CD4-positive, alpha-beta T cell treated with Interferon gamma for 1 hour (primary cell): Measurements from ENCODE around the gene DSG3.

Experiments used
- DNase-seq: peaks from one replicate; pipeline ENCODE4 v3.0.0-alpha.2; 2020

Gene DSG3

GRCh38 chr18:31430554-31430953 lies 17.0 kb upstream of the DSG3 start:
- DNase-seq, result no peak

GRCh38 chr18:31432316-31432715 lies 15.2 kb upstream of the DSG3 start:
- DNase-seq, result no peak

- no peak for DNase-seq
Measured at GRCh38 chr18:31436825-31437224, 10.7 kb upstream of the DSG3 start.

- DNase-seq, result no peak
Measured at GRCh38 chr18:31438402-31438801, 9.1 kb upstream of the DSG3 start.

GRCh38 chr18:31439807-31440325 lies 7.7 kb upstream of the DSG3 start:
- DNase-seq, result no peak

GRCh38 chr18:31440787-31441186 lies 6.8 kb upstream of the DSG3 start:
- no peak for DNase-seq

GRCh38 chr18:31441493-31441892 lies 6.0 kb upstream of the DSG3 start:
- DNase-seq, result no peak

- no peak for DNase-seq
Measured at GRCh38 chr18:31444142-31444541, 3.4 kb upstream of the DSG3 start.

GRCh38 chr18:31445908-31446307 lies 1.6 kb upstream of the DSG3 start:
- no peak for DNase-seq

GRCh38 chr18:31446854-31447253 lies 687 bp upstream of the DSG3 start:
- no peak for DNase-seq

GRCh38 chr18:31450409-31450808 lies 2.9 kb downstream of the DSG3 start:
- DNase-seq, result no peak

- no peak for DNase-seq
Measured at GRCh38 chr18:31451625-31452024, 4.1 kb downstream of the DSG3 start.

GRCh38 chr18:31454066-31454708 lies 6.6 kb downstream of the DSG3 start:
- DNase-seq, result no peak

GRCh38 chr18:31469629-31470028 lies 22.1 kb downstream of the DSG3 start:
- DNase-seq, result no peak

GRCh38 chr18:31478688-31479087 lies 31.1 kb downstream of the DSG3 start:
- no peak for DNase-seq

- no peak for DNase-seq
Measured at GRCh38 chr18:31482051-31482450, 34.5 kb downstream of the DSG3 start.

- DNase-seq, result no peak
Measured at GRCh38 chr18:31483396-31483795, 35.9 kb downstream of the DSG3 start.

- DNase-seq, result no peak
Measured at GRCh38 chr18:31484461-31484860, 36.9 kb downstream of the DSG3 start.

- no peak for DNase-seq
Measured at GRCh38 chr18:31486165-31486564, 38.6 kb downstream of the DSG3 start.

GRCh38 chr18:31487246-31488015 lies 39.9 kb downstream of the DSG3 start:
- DNase-seq, result no peak

- DNase-seq, result no peak
Measured at GRCh38 chr18:31489311-31489710, 41.8 kb downstream of the DSG3 start.

- DNase-seq, result no peak
Measured at GRCh38 chr18:31490387-31490786, 42.8 kb downstream of the DSG3 start.

GRCh38 chr18:31490833-31491232 lies 43.3 kb downstream of the DSG3 start:
- DNase-seq, result no peak

GRCh38 chr18:31491586-31491985 lies 44.0 kb downstream of the DSG3 start:
- no peak for DNase-seq

- DNase-seq, result no peak
Measured at GRCh38 chr18:31492671-31493070, 45.1 kb downstream of the DSG3 start.
